Stimulated activated CD4-positive, alpha-beta T cell treated with anti-CD3 and anti-CD28 coated beads, Interleukin-4, amount 100 ng/mL, for 24 hours (primary cell): ENCODE measurements around the gene LRRC2.

Experiments used
- DNase-seq: peaks from one replicate; pipeline ENCODE4 v3.0.0-alpha.2; 2020

LRRC2 gene

DNA sequence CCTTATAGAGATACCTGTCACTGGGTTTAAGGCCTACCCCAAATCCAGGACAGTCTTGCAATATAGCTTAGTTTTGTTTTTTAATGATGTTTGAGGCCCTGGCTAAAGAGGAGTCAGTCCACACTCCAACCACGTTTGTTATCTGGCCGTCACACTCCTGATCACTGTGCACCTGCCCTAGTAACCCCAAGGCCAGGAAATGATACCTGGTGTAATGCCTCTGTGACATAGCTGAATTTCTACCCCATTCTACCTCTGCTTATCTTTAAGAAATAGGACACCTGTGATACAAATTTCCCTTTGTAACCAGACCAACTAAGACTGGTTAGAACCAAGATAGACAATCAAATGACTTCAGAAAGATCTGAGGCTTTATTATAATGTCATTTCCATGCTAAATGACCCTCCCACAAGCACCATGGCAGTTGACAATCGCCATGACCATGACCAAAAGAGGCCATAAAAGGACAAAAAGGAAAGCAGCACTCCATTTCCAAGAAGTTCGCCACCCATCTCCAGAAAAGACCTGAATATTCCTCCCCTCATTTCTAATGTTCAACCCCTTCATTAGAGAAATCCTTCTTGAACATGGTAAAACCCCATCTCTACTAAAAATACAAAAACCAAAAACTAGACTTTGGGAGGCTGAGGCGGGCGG, 73.1 kb downstream of the LRRC2 start:
- DNase-seq, result no peak

DNA sequence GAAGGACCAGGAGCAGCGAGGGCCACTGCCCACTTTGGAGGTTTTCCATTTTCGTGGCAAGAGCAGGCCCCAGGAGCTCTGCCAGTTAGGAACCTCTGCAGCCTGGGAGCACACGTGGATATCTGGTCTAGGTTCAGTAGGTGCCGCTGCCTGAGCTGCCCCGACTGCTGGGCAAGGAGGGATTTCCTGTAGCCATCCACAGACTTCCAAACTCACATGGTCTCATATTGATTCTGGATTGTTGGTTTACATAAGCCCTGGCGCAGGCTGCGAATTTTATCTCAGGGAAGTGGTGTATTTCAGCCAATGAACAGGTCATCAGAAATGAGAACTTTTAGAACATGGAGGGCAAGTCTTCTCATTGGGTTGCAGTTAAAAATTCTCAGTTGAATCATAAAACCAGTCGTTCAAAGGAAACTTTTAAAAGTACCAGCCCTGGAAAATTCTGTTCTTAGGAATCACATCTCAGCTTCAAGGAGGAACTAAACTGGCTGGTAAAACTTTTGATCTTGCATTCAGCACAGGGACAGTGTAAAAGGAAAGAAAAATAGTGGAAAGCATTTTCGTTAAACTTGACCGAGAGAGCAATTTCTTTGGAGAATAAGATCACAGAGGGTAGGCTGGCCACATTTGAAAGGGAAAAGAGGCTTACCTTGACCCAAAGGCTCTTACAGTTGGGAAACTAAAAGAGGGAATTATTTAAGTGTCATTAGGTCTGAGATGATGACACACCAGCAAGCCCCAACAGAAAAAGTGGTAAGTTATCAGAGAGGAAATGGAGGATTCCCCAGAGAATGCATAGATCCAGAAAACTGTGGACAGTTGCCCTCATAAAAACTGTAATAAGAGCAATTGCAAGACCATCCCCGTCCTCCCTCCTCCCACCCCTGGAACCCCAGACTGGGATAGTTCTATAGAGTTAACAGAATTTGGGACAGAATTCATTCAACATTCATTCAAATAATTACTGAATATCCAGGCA, 74.7 kb downstream of the LRRC2 start:
- no peak for DNase-seq

DNA sequence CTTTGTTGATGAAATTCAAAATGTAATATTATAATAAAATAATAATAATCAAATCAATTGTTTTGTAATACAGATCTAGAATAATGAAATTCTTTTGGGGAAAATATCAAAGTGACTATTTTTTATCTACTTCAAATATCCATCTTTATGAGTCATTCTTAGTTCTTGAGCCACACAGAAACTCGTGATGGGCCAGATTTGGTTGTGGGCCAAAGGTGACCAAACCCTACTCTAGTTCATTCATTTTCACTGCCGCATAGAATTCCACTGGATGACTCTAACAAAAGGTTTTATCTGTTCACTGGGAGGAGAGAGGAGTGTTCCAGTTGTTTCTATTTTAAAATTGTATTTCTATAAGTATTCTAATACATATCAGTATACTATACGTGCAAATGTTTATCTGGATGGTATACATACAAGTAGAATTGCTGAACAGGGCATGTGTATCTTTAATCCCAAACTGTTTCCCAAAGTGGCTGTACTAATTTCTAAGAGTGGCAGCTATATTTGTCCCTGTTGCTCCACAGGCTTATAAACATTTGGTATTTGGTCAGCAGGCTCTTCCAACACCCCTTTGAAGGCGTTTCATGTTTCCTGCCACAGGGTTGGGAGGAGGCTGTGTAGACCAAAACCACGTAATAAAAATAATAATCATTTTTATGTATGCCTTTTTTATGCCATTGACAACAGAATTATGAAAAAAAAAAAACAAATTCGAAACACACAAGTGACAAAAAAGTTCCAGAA, 75.6 kb downstream of the LRRC2 start:
- no peak for DNase-seq

DNA sequence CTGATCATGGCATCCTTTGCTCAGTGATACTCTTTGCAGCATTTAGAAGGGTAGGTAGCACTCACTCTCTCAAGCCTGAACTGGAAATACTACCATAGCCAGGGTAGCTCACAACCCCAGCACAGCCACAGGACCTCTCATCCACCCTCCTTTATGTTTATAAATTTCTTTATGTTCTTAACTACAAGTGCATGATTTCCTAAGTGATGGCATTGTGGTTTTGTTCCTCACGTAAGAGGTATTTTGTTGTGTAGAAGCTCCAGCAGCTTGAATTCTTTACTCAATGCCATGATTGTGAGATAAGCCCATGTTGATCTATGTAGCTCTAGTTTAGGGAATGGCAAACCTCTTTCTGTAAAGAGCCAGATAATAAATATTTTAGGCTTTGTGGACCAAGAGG, 76.2 kb downstream of the LRRC2 start:
- no peak for DNase-seq

DNA sequence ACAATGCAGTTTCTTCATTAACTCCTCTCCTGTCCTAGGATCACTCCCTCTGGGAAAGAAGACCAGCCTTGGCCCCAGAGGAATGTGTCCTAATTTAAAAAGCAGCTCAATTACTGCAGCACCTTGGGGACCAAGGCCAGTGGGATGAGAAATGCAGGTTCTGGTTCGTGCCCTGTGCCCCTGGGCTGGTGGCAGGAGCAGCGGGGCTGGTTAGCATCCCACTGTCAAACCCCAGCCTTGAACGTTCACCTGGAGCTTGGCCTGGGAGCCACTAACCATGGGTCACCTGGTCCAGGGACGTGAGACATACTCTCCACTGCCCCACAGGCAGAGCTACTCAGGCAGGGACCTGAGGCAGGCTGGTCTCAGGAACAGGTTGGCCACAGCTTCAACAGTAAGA, 76.7 kb downstream of the LRRC2 start:
- no peak for DNase-seq

DNA sequence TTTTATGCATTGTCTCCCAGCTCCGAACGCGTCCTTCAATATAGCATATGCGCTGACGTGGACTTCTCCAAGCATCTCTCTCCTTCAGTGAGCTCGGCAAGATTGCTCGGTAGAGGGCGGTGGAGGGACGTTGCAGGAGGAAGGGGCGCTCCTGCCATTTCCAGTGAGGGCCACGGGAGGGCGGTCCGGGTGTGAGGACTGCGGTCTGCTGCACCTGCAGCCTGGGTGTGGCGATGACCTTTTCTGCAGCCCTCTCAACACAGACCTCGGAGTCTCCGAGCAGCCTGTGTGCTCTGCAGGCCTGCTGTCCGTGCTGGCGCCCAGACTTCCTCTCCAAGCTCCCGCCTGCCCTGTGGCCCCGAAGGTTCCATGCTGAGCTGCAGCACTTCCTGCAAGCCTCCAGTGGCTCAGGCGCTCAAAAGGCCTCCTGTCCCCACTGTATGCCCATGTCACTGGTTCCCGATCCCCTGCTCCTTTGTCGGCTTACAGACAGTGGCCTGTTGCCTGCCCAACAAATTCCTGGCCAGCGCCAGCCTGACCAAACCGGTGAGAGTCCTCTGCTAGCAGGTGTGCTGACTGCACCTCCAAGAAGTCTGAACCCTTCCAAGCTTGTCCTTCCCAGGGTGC, 77.3 kb downstream of the LRRC2 start:
- peak; percentile 95 for DNase-seq

DNA sequence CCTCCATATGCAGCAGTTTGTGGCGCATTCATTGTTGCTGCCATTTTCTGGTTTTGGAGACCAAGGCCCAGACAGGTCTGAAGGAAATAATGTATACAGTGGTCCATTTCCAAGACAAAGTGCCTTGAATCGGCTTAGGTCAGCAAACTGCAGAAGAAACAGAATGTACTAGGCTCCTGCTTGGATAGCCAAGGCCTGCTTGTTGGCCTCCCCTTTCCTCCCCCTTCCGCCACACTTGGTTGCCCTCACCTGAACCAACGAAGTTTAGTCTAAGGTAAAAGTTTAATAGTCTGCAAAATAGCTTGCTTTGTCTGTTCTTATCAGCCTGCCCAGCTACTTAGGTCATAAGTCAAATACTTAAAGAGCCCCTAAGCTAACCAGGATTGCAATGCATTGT, 80.3 kb downstream of the LRRC2 start:
- DNase-seq, result no peak

DNA sequence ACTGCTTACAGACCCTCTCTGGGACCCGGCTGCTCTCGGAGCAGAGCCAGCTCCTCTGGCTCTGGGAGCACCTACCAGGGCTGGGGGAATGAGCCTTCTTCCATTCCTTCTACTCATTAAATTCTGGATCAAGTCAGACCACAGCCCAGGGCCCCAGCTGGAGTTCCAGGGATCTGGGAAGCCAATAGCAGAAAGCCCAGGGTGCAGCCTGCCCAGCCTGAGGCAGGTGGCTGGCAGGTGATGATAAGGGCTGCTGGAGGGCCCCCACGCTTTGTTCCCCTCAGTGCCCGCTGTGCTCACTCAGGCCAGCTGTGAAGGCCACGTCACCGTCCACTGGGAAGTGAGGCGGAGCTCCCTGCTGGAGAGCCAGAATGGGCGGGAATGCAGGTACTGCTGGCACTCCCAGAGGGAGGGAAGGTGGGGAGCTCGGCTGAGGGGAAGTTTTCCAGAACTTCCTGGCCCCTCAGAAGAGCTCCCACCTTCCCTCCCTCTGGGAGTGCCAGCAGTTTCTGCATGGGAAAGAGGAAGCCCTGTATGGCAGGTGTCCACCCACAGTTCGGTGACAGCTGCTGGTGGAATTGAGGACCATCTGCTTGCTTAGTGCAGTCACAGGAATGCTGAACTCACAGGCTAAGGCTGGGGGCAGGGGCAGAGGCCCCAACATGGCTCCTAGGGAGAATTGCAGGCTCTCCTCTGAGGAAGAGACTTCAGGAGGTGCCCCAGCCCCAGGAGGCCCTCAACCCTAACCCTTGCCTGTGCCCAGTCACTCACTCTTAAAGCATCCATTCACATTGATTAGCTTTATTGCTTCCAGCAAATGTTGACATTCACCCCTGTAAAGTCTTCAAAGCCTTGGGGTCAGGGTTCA, 81.0 kb downstream of the LRRC2 start:
- no peak for DNase-seq

DNA sequence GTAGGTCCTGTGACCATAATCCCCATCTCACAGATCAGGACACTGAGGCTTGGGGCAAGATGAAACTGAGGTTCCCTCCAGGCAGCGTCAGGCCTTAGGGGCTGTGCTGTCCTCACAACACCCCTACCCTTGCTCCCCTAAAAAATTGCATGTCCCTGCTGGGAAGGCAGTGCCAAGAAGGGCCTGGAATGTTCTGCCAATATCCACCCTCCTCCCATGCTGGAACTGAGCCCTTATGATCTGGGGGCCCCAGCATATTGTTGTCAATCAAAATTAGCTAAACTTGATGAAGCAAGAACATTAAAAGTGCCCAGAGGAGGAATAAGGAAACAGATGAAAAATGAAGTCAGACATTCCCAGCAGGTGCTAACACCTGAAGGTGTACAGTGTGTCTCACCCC, 81.7 kb downstream of the LRRC2 start:
- DNase-seq, result no peak

DNA sequence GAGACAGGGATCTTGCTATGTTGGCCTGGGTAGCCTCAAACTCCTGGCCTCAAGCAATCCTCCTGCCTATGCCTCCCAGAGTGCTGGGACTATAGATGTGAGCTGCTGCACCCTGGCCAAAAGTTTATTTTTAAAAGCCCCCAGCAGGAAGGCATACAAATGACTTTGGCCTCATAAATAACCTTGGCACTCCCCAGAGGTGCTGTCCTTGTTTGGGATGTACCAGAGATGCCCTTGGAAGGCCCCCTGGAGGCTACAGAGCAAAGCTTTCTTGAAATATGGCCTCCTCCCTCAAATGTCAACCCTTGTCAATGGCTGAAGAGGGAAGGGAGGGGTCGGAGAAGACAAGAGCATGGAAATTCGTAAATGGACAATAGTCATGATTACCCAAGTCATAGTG, 82.3 kb downstream of the LRRC2 start:
- DNase-seq, result no peak

DNA sequence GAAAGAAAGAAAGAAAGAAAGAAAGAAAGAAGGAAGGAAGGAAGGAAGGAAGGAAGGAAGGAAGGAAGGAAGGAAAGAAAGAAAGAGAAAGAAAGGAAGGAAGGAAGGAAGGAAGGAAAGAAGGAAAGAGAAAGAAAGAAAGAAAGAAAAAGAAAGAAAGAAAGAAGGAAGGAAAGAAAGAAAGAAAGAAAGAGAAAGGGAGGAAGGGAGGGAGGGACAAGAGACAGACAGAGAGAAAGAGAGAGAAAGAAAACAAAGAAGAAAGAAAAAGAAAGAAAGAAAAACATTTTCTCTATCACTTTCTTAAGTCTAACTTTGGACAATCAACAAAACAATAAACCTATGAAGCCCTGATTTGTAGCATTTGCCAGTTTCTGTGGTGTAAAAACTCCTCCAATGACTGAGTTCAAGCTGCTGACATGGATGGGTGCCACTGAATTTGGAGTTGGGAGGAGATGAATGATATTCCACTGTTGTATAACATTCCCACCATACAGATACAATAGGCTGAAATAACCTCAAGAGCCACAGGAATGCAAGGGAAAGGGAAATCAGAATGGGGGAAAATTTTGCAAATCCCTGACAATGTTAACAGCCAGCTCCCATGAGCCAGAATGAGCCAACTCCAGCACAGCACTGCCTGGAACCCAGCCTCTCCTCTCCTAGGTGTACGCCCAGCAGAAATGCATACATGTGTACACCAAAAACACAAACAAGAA, 83.3 kb downstream of the LRRC2 start:
- no peak for DNase-seq

DNA sequence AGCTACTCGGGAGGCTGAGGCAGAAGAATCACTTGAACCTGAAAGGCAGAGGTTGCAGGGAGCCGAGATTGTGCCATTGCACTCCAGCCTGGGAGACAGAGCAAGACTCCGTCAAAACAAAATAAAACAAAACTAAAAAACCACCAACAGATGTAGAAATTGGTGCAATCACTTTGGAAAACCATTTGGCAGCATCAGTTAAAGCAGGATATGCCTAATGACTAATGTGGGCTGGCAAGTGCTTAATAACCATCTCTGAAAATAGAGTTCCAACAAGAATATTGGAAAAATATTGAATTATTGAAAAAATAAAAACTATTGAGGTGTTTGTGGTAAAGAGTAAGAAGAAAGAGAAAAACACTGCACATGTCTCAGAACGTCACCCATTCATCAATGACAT, 84.5 kb downstream of the LRRC2 start:
- no peak for DNase-seq

DNA sequence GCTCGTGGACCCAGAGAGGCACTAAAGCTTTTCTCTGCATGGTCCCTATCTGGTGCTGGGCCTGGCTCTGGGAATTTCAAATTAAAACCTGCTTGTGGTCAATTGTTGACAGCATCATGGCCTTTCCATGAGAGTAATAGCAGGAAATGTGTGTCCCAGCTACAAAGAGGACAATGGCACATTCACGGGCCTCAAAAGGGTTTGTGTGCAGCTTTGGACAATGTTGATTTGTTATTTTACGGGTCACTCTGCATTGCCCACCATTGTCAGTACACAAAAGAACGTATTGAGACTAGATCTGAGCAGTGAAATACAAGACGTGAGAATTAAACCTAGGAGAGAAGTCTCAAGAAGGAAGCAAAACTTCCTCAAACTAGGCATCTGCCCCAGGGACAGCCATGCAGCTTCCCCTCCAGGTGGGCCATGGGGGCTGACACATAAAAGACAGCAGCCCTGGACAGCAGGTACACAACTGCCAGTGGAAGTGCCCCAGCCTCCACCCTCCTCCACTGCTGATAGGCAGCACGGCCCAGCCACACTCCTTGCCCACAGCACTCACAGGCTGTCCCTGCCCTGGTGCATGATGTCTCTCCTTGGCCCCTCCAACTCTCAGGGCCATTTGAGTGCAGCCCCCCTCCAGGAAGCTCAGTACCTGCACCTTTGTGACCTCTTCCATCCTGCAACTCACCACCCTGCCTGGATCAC, 85.5 kb downstream of the LRRC2 start:
- DNase-seq, result no peak

DNA sequence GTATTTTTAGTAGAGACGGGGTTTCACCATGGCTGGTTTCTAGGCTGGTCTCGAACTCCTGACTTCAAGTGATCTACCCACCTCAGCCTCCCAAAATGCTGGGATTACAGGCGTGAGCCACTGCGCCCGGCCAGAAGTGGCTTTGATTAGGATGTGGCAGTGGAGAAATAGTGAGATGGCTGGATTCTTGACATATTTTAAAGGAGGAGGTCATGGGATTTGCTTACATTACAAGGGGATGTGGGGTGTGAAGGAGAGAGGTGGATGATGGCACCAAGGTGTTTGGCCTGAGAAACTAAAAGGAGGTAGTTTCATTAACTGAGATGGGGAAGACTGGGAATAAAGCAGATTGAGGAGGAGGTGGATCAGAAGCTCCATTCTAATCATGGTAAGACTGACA, 86.4 kb downstream of the LRRC2 start:
- no peak for DNase-seq

DNA sequence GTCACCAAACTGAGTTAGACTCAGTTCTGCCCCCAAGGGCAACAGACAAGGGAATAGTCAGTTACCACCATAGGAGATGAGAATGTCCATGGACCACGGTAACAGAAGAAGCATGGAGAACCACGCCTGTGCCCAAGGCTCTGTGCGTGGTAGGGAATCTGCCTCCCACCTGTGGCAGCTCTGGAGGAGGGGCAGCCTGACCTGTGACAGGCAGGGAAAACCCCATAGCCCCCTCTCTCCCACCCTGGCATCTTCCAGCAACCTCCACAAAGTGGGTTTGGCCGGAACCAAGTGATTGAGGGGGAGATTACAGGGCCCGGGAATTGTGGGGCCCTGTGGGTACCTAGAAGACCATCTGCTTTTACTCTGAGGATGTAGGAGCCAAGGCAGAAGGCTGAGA, 87.1 kb downstream of the LRRC2 start:
- DNase-seq, result no peak

DNA sequence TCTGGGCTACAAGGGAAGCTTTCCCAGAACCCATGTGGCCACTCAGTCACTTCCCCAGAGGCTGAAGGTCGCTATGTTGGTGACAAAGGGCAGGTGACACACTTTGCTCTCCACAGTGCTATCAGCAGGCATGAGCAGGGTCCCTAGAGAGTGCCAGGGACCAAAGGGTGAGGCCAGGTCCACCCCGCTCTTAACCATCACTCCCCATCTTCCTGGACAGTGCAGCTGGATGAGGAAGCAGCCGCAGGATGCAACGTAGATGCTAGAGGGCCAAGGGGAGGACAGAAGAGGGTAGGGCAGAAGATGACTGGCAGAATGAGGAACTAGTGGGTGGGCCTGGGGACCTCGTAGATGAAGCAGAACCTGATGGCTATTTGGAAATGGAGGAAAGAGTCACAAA, 87.8 kb downstream of the LRRC2 start:
- DNase-seq, result no peak

DNA sequence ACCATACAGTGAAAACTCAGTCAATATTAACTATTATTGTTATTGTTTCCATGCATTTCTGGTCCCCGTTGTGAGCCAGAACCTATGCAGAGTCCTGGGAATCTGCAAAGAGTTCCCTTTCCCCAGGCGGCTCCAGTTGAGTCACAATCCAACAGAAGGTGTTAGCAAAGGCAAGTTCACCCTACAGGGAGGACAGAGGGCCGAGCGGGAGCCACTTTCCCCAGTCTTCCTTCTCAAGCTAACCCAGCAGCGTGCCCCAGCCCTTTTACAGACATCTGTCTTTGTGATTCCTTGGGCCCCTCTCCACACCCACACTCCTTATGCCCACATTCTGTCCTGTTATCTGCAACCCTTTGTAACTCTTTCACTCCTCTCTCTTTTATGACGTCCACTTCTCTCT, 88.3 kb downstream of the LRRC2 start:
- no peak for DNase-seq

DNA sequence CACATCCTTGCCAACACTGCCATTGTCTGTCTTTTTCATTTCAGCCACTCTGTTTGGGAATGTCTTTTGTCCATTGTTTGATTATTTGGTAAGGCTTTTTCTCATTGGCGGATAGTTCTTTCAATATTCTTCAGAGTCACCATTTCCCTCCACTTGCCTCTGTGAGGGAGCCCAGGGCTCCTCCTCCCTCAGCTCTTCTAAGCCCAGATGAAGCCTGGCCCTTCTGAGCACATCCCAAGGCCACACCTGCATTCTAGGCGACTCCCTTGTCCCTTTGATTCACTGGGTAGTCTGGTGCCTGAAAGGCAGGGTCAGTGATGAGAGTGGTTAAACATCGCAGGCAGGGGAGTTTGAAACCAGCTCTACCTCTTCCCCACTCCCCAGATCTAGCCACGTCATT, 89.0 kb downstream of the LRRC2 start:
- no peak for DNase-seq

DNA sequence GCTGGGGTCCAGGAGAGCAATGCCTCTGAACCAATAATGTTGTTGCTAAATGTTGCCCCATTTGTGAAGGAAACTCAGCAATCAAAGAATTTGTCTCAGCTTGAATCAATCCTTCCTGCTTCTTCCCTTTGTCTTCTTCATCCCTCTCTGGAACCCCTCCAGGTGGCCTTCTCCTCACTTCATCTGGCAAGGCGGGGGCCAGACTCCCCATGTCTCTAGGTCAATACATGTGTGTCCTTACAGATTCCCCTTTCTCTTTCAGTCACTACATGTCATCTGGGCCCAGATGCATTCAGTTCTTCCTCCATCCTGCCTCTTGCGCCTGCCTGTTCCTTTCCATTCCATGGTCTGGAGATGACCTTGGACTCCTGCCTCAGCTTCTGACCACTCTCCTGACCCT, 93.4 kb downstream of the LRRC2 start:
- no peak for DNase-seq

DNA sequence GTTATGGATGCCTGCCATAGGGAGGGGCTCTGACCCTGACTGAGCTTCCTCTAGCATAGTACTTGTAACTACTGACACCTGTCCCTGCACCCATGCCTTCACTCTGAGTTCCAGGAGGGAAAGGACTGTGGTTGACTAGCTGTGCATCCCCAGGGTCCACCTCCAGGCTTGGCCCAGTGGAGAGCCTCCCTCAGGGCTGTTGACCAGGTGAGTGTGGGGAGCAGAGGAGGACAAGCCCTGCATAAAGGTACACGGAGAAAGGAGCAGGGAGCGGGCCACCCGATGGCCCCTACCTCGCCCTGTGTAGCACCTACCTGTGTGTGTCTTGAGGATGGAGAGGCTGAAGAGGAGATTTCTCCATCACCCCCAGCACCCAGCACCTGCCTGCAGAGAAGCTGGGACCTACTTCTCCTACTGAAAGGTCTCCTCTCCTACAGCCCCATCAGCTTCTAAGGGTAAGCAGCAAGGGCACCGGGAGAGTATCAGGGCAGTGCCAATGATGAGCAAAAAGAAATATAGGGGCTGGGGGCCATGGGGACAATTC, 94.7 kb downstream of the LRRC2 start:
- no peak for DNase-seq

DNA sequence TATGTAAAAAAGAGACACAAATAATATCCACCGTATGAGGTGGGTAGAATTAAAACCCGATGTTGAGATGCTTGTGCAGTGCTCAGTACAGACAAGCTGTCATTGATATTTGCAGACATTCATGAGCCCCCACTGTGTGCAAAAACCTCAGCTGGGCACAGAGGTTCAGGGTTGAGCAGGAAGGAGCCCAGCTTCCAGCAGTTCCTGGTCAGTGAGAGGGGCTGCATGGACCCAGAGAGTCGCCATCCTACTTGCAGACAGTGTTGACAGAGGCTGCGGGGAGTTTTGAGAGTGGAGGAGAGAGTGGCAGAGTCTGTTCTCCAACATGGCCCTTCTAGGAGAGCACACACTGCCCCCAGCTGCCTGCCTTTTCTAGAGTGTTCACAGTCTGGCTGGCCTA, 95.3 kb downstream of the LRRC2 start:
- no peak for DNase-seq
